ENCODE measurements around the gene LNX1.

DNA sequence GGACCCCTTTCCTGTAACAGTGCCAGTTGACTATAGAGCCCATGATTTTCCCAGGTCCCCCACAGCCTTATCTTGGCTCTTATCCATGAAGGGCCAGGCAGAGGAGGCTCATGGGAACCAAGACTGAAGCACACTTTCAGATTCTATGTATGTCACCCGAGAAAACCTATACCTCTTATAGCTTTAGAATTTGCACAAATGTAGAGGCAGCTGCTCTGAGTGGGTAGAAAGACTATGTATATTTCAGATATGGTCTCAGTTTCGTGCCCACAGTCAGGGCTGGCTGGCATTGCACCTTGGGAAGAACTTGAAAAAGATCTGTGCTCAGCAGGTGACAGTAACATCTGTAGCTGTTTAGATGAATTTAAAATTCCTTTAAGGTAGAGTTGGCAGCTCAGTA lies 8.3 kb upstream of the LNX1 start:
- TF ChIP-seq, protein P1, sequence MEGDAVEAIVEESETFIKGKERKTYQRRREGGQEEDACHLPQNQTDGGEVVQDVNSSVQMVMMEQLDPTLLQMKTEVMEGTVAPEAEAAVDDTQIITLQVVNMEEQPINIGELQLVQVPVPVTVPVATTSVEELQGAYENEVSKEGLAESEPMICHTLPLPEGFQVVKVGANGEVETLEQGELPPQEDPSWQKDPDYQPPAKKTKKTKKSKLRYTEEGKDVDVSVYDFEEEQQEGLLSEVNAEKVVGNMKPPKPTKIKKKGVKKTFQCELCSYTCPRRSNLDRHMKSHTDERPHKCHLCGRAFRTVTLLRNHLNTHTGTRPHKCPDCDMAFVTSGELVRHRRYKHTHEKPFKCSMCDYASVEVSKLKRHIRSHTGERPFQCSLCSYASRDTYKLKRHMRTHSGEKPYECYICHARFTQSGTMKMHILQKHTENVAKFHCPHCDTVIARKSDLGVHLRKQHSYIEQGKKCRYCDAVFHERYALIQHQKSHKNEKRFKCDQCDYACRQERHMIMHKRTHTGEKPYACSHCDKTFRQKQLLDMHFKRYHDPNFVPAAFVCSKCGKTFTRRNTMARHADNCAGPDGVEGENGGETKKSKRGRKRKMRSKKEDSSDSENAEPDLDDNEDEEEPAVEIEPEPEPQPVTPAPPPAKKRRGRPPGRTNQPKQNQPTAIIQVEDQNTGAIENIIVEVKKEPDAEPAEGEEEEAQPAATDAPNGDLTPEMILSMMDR (IDR thresholded peaks at IDR 0.05; ENCODE audit: control extremely low read depth in 1 of 3, insufficient read depth in 1 of 3, low read depth in 1 of 3, low read length in 3 of 3), result no peak
- no peak for TF ChIP-seq POLR2AphosphoS5 (IDR thresholded peaks at IDR 0.05; ENCODE audit: low read depth, low read length)
- no peak for TF ChIP-seq JUND (IDR thresholded peaks at IDR 0.05; ENCODE audit: low read length)
- TF ChIP-seq SUZ12 (IDR thresholded peaks at IDR 0.05; ENCODE audit: low read length), result no peak
- TF ChIP-seq CEBPB (IDR thresholded peaks at IDR 0.05; ENCODE audit: low read depth, low read length), result no peak
- TF ChIP-seq BCL11A (IDR thresholded peaks at IDR 0.05; ENCODE audit: low read depth in 2 of 2, low read length in 2 of 2), result no peak

All from H1 (cell line).